ENCODE results near the gene TCAP.

TCAP gene

DNA sequence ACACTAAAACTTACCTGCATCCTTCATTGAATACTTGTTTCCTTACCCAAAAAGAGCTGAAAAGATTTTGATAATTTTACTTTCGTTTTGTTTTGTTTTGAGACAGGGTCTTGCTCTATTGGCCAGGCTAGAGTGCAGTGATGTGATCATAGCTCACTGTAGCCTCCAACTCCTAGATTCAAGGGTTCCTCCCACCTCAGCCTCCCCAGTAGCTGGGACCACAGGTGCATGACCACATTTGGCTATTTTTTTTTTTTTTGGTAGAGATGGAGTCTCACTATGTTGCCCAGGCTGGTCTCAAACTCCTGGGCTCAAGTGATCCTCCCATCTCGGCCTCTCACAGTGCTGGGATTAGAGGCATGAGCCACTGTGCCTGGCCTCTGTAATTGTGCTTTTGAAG, 10.0 kb upstream of the TCAP start:
- Histone ChIP-seq H3K4me3 (ENCODE audit: insufficient read depth, low read length, poor library complexity, severe bottlenecking) (no peak overlapping the region), H3K9me3 (ENCODE audit: insufficient read depth, low read length) (no peaks in the 10 kb centered on the region), H4K20me1 (ENCODE audit: low read depth, low read length) (no peaks in the 10 kb centered on the region), H2AFZ (ENCODE audit: low read depth, low read length, severe bottlenecking) (no peak overlapping the region), H3K36me3 (ENCODE audit: low read length) (no peaks in the 10 kb centered on the region), H3K4me2 (ENCODE audit: low read depth, low read length, poor library complexity, severe bottlenecking) (no peak overlapping the region), H3K9me2 (replicated peaks; ENCODE audit: insufficient read depth, low read length) (no peaks in the 10 kb centered on the region), H3K27ac (ENCODE audit: low read depth, low read length) (no peak overlapping the region), H3F3A (ENCODE audit: insufficient read depth) (no peaks in the 10 kb centered on the region), H3K9ac (ENCODE audit: low read length) (no peak overlapping the region), H3K79me2 (ENCODE audit: insufficient read depth, low read length) (no peaks in the 10 kb centered on the region), H3K27me3 (ENCODE audit: low read length) (no peaks in the 10 kb centered on the region)
- TF ChIP-seq EZH2phosphoT487 (conservative IDR thresholded peaks at IDR 0.05; ENCODE audit: low read length), result no peak
- TF ChIP-seq, protein P1, sequence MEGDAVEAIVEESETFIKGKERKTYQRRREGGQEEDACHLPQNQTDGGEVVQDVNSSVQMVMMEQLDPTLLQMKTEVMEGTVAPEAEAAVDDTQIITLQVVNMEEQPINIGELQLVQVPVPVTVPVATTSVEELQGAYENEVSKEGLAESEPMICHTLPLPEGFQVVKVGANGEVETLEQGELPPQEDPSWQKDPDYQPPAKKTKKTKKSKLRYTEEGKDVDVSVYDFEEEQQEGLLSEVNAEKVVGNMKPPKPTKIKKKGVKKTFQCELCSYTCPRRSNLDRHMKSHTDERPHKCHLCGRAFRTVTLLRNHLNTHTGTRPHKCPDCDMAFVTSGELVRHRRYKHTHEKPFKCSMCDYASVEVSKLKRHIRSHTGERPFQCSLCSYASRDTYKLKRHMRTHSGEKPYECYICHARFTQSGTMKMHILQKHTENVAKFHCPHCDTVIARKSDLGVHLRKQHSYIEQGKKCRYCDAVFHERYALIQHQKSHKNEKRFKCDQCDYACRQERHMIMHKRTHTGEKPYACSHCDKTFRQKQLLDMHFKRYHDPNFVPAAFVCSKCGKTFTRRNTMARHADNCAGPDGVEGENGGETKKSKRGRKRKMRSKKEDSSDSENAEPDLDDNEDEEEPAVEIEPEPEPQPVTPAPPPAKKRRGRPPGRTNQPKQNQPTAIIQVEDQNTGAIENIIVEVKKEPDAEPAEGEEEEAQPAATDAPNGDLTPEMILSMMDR (IDR thresholded peaks at IDR 0.05; ENCODE audit: insufficient read depth, low read length, poor library complexity, severe bottlenecking), result no peak

DNA sequence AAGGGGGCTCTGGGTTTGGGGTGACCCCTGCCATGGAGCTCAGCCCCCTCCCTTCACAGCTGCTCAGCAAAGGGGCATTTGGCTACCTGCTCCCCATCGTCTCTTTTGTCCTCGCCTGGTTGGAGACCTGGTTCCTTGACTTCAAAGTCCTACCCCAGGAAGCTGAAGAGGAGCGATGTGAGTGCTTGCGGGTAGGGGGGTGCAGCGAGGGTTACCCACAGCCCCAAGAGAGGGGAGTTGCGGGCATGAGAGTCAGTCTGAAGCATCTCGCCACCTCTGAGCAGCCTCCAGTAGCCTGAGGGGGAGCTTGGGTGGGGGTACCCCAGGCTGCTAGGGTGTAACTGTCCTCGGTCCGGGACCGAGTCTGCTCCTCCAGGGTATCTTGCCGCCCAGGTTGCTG, 6.8 kb upstream of the TCAP start:
- Histone ChIP-seq H3K9ac (ENCODE audit: low read length) (no peak overlapping the region), H3K27me3 (ENCODE audit: low read length) (no peaks in the 10 kb centered on the region), H3F3A (ENCODE audit: insufficient read depth) (no peaks in the 10 kb centered on the region), H3K27ac (ENCODE audit: low read depth, low read length) (no peak overlapping the region), H3K9me3 (ENCODE audit: insufficient read depth, low read length) (no peaks in the 10 kb centered on the region), H3K79me2 (ENCODE audit: insufficient read depth, low read length) (no peaks in the 10 kb centered on the region), H2AFZ (ENCODE audit: low read depth, low read length, severe bottlenecking) (no peak overlapping the region), H3K4me2 (ENCODE audit: low read depth, low read length, poor library complexity, severe bottlenecking) (no peak overlapping the region), H4K20me1 (ENCODE audit: low read depth, low read length) (no peaks in the 10 kb centered on the region), H3K4me3 (ENCODE audit: insufficient read depth, low read length, poor library complexity, severe bottlenecking) (no peak overlapping the region), H3K36me3 (ENCODE audit: low read length) (no peaks in the 10 kb centered on the region), H3K9me2 (replicated peaks; ENCODE audit: insufficient read depth, low read length) (no peaks in the 10 kb centered on the region)
- TF ChIP-seq EZH2phosphoT487 (conservative IDR thresholded peaks at IDR 0.05; ENCODE audit: low read length), result no peak
- TF ChIP-seq, protein P1 (IDR thresholded peaks at IDR 0.05; ENCODE audit: insufficient read depth, low read length, poor library complexity, severe bottlenecking), result no peak

DNA sequence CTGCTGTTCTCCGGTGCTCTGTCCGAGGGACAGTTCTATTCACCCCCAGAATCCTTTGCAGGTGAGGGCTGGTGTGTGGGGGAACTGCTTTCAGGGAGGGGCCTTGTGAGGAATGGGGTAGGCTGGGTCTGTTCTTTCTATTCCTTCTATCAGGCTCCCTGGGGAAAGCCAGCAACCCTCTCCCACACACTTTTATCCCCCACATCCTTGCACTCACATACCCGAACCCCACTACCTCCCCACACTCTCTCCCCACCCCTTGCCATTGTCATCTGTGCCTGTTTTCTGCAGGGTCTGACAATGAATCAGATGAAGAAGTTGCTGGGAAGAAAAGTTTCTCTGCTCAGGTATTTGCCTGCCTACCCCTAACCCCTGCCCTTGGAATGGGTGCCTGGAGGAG, 6.4 kb upstream of the TCAP start:
- Histone ChIP-seq H3K4me3 (ENCODE audit: insufficient read depth, low read length, poor library complexity, severe bottlenecking) (no peak overlapping the region), H3K4me2 (ENCODE audit: low read depth, low read length, poor library complexity, severe bottlenecking) (no peak overlapping the region), H3F3A (ENCODE audit: insufficient read depth) (no peaks in the 10 kb centered on the region), H3K27ac (ENCODE audit: low read depth, low read length) (no peak overlapping the region), H3K27me3 (ENCODE audit: low read length) (no peaks in the 10 kb centered on the region), H2AFZ (ENCODE audit: low read depth, low read length, severe bottlenecking) (no peak overlapping the region), H3K9me2 (replicated peaks; ENCODE audit: insufficient read depth, low read length) (no peaks in the 10 kb centered on the region), H3K79me2 (ENCODE audit: insufficient read depth, low read length) (no peaks in the 10 kb centered on the region), H3K9ac (ENCODE audit: low read length) (no peak overlapping the region), H4K20me1 (ENCODE audit: low read depth, low read length) (no peaks in the 10 kb centered on the region), H3K36me3 (ENCODE audit: low read length) (no peaks in the 10 kb centered on the region), H3K9me3 (ENCODE audit: insufficient read depth, low read length) (no peaks in the 10 kb centered on the region)
- TF ChIP-seq, protein P1 (IDR thresholded peaks at IDR 0.05; ENCODE audit: insufficient read depth, low read length, poor library complexity, severe bottlenecking), result no peak
- no peak for TF ChIP-seq EZH2phosphoT487 (conservative IDR thresholded peaks at IDR 0.05; ENCODE audit: low read length)

Measured in SU-DHL-6 (cell line).